ENCODE data around the gene TNFRSF25.

Gene TNFRSF25

DNA sequence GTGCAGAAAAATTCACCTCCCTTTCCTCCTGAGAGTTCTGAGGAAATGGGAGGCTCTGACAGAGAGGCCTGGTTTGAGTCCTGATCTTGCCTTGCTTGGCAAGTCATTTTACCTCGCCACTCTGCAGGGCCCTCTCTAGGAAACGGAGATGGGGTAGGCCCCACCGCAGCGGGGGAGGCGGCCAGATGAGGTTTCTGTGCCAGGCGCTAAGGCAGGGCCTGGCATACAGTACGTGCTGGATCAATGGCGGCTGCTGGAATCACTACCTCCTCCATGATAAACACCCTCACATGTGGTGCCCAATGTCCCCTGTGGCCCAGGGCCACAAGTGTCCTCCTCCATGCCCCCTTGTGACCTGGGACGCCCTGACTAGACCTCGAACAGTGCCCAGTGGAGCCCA, 26.0 kb upstream of the TNFRSF25 start:
- ATAC-seq (ENCODE audit: insufficient read depth, low read depth): no peak
- peak overlapping the region; percentile 74; the same call in 1 of the 2 replicates for H3K9ac ChIP-seq (ENCODE audit: low read depth, low read length)
- no peaks in the 10 kb centered on the region for H3K79me2 ChIP-seq (ENCODE audit: insufficient read depth, low read length)
- H3K4me3 ChIP-seq (ENCODE audit: low read depth in 1 of 2, low read length in 2 of 2): peak overlapping the region in 1 of 2 experiments; percentile 86; a peak in 1 of 4 replicates
- TF ChIP-seq, protein P1, sequence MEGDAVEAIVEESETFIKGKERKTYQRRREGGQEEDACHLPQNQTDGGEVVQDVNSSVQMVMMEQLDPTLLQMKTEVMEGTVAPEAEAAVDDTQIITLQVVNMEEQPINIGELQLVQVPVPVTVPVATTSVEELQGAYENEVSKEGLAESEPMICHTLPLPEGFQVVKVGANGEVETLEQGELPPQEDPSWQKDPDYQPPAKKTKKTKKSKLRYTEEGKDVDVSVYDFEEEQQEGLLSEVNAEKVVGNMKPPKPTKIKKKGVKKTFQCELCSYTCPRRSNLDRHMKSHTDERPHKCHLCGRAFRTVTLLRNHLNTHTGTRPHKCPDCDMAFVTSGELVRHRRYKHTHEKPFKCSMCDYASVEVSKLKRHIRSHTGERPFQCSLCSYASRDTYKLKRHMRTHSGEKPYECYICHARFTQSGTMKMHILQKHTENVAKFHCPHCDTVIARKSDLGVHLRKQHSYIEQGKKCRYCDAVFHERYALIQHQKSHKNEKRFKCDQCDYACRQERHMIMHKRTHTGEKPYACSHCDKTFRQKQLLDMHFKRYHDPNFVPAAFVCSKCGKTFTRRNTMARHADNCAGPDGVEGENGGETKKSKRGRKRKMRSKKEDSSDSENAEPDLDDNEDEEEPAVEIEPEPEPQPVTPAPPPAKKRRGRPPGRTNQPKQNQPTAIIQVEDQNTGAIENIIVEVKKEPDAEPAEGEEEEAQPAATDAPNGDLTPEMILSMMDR (IDR thresholded peaks at IDR 0.05; ENCODE audit: borderline replicate concordance, extremely low read depth, low read length, poor library complexity, severe bottlenecking): no peak
- TF ChIP-seq EZH2 (IDR thresholded peaks at IDR 0.05; ENCODE audit: borderline replicate concordance, low read depth, low read length, severe bottlenecking): no peak
- no peaks in the 10 kb centered on the region for H3K9me3 ChIP-seq (ENCODE audit: insufficient read depth, low read length, severe bottlenecking)
- DNase-seq: no peak
- peaks cover 3% of the 10 kb centered on the region for H3K27me3 ChIP-seq (ENCODE audit: insufficient read depth, low read length, poor library complexity)
- no peak overlapping the region for H3K27ac ChIP-seq (ENCODE audit: low read length)
- H3K4me1 ChIP-seq (ENCODE audit: insufficient read depth, low read length): peaks cover 39% of the 10 kb centered on the region
- H3K36me3 ChIP-seq (ENCODE audit: insufficient read depth, low read length): no peaks in the 10 kb centered on the region
- H2AFZ ChIP-seq (ENCODE audit: low read depth, low read length): no peak overlapping the region
- peak overlapping the region; percentile 97 for H3K4me2 ChIP-seq (ENCODE audit: insufficient read depth, low read length)
- H4K20me1 ChIP-seq (ENCODE audit: insufficient read depth, low read length): 0 out of 2 replicates have a peak, but pooled peaks cover 2% of the 10 kb centered on the region

DNA sequence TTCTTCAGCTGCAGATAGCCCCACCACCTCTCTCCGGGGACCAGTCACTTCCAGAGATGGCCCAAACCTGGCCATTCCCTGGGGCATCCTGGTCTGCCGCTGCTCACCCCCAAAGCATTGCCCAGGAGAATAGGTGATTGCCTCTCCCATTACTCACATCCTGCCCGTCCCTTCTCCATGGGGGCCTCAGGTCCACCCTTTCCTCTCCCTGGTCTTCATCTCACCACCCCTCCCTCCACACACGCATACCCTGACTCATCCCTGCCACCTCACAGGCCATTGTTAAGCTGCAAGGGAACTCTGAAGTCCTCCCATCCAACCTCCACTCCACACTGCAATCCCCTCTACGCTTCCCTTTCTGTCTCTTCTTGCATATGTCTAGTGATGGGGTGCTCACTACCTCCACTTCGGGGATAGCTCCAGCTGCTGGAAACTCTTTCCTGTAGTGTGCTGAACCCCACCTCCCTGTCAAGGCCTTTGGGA, 25.5 kb upstream of the TNFRSF25 start, which contains the start of gene PLEKHG5:
PLEKHG5 (minus strand) TSS at position 188 of the 483 bp plus-strand sequence. CDS start 14,096 bp downstream, outside the sequence.
- H3K4me3 ChIP-seq (ENCODE audit: low read depth in 1 of 2, low read length in 2 of 2): peak within 1 kb of the TSS; percentile 47 to 86; a peak in 3 of 4 replicates
- no peak for TF ChIP-seq EZH2 (IDR thresholded peaks at IDR 0.05; ENCODE audit: borderline replicate concordance, low read depth, low read length, severe bottlenecking)
- TF ChIP-seq, protein P1 (IDR thresholded peaks at IDR 0.05; ENCODE audit: borderline replicate concordance, extremely low read depth, low read length, poor library complexity, severe bottlenecking): no peak
- DNase-seq: no peak
- no peaks in the 10 kb centered on the region for H3K79me2 ChIP-seq (ENCODE audit: insufficient read depth, low read length)
- H2AFZ ChIP-seq (ENCODE audit: low read depth, low read length): peak within 1 kb of the TSS; percentile 89
- peaks cover 2% of the 10 kb centered on the region for H3K27me3 ChIP-seq (ENCODE audit: insufficient read depth, low read length, poor library complexity)
- peaks cover 5% of the 10 kb centered on the region; the same call in 1 of the 2 replicates for H4K20me1 ChIP-seq (ENCODE audit: insufficient read depth, low read length)
- no peaks in the 10 kb centered on the region for H3K36me3 ChIP-seq (ENCODE audit: insufficient read depth, low read length)
- no peaks in the 10 kb centered on the region for H3K9me3 ChIP-seq (ENCODE audit: insufficient read depth, low read length, severe bottlenecking)
- ATAC-seq (ENCODE audit: insufficient read depth, low read depth): no peak
- peaks cover 38% of the 10 kb centered on the region for H3K4me1 ChIP-seq (ENCODE audit: insufficient read depth, low read length)
- H3K9ac ChIP-seq (ENCODE audit: low read depth, low read length): peak within 1 kb of the TSS; percentile 74
- H3K4me2 ChIP-seq (ENCODE audit: insufficient read depth, low read length): peak within 1 kb of the TSS; percentile 97
- peak within 1 kb of the TSS; percentile 85 for H3K27ac ChIP-seq (ENCODE audit: low read length)

DNA sequence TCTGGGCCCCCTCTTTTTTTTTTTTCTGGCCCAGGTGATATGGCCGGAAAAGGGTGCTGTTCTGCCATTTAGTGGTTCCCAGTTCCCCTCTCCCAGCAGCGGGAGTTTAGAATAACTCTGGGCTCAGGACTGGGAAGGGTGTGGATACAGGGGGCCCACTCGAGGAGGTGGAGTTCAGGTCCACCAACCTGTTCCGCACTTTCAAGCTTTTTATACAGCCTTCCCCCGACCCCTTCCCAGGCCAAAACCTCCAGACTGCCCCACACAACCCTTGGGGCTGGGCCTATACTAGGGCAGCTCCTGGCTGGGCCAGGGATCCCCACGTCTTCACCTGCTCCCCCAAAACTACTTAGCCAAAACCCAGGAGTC, 25.1 kb upstream of the TNFRSF25 start:
- Histone ChIP-seq H2AFZ (ENCODE audit: low read depth, low read length) (peak overlapping the region; percentile 89), H3K4me1 (ENCODE audit: insufficient read depth, low read length) (peaks cover 39% of the 10 kb centered on the region)
- no peak for ATAC-seq (ENCODE audit: insufficient read depth, low read depth)

More for the DNA sequence above, 25.1 kb upstream of the TNFRSF25 start:
- Histone ChIP-seq H3K9me3 (ENCODE audit: insufficient read depth, low read length, severe bottlenecking) (no peaks in the 10 kb centered on the region), H3K79me2 (ENCODE audit: insufficient read depth, low read length) (no peaks in the 10 kb centered on the region), H3K27ac (ENCODE audit: low read length) (peak overlapping the region; percentile 85), H3K4me3 (ENCODE audit: low read depth in 1 of 2, low read length in 2 of 2) (peak overlapping the region; percentile 47 to 86; a peak in 3 of 4 replicates), H3K9ac (ENCODE audit: low read depth, low read length) (peak overlapping the region; percentile 74), H4K20me1 (ENCODE audit: insufficient read depth, low read length) (peaks cover 5% of the 10 kb centered on the region; the same call in 1 of the 2 replicates), H3K4me2 (ENCODE audit: insufficient read depth, low read length) (peak overlapping the region; percentile 97), H3K27me3 (ENCODE audit: insufficient read depth, low read length, poor library complexity) (no peaks in the 10 kb centered on the region), H3K36me3 (ENCODE audit: insufficient read depth, low read length) (no peaks in the 10 kb centered on the region)
- no peak for DNase-seq
- no peak for TF ChIP-seq EZH2 (IDR thresholded peaks at IDR 0.05; ENCODE audit: borderline replicate concordance, low read depth, low read length, severe bottlenecking)
- TF ChIP-seq, protein P1 (IDR thresholded peaks at IDR 0.05; ENCODE audit: borderline replicate concordance, extremely low read depth, low read length, poor library complexity, severe bottlenecking): no peak

All from DND-41 (cell line).